KOPT-K1 (cell line): ENCODE data around the gene VWA8.

ENCODE experiments used
- H3K27ac ChIP-seq: fragments of 200-600 bp; sonication (generic); 2 replicates; pipeline ENCODE4 v1.5.1; 2016; ENCODE audit warnings: antibody characterized with exemption, mild to moderate bottlenecking, low read depth, low read length; ENCODE audit not compliant: poor library complexity, severe bottlenecking
- H3K36me3 ChIP-seq: fragments of 200-600 bp; sonication (generic); 2 replicates; pipeline ENCODE4 v1.5.1; 2017; ENCODE audit warnings: antibody characterized with exemption, mild to moderate bottlenecking, low read length, moderate library complexity; ENCODE audit not compliant: insufficient read depth
- H3K9me3 ChIP-seq: fragments of 200-600 bp; sonication (generic); 2 replicates; pipeline ENCODE4 v1.5.1; 2017; ENCODE audit warnings: antibody characterized with exemption, low read length, mild to moderate bottlenecking; ENCODE audit not compliant: insufficient read depth, poor library complexity, severe bottlenecking

Gene VWA8

DNA sequence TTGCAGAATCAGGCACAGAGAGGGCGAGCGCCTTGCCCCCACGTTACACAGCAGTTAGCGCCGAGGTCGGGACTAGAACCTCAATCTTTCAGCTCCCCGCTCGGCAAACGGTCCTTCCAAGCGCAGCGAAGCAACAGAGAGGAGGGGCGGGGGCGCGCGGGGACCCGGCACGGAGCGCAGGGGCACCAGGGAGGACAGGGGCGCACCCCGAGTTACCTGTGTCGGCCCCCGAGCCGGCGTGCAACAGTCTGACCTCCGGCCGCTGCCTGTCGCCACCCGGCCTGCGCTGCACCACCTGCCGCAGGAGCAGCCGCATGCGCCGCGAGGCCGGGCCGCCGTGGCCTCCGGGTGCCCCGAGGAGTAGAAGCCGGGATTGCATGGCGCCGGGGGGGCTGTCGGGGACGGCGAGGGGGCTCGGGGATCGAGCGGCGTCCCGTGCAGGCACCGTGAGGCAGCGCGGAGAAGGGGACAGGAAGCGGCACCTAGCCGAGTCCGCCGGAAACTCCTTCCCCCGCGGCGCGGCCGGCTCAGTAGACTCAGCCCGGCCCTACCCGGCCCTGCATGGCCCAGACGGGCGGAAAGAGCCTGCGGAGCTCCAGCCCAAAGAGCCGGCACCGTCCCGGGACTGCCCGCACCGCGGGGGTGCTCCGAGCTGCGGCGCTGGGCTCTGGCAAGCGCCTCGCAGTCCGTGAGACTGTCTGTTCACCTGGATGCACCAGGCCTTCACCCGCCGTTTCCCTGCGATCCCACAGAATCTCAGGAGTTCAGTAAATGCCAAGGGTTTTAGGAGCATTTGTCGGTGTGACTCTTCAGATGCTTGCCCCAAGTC lies at the start of gene VWA8:
VWA8 (minus strand) TSS at position 473 of the 829 bp plus-strand sequence; CDS start at position 379, 94 bp downstream.
- no peaks in the 10 kb centered on the region for H3K36me3 ChIP-seq
- H3K27ac ChIP-seq, result peak within 1 kb of the TSS; percentile 65
- H3K9me3 ChIP-seq, result no peaks in the 10 kb centered on the region

DNA sequence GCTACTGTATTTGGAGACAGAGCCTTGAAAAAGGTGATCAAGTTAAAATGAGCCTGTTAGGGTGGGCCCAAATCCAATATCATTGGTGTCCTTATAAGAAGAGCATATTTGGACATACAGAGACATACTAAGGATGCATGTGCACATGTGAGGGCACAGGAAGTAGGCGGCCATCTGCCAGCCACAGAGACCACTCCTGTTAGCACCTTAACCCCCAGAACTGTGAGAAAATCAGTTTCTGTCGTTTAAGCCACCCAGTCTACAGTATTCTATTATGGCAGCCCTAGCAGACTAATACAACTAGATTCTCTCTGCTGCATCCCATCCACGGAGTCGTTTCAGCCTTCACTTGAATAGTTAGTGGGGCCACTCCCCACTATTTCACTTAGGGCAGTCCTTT lies 48.1 kb upstream of the VWA8 start:
- Histone ChIP-seq H3K36me3 (no peaks in the 10 kb centered on the region), H3K9me3 (no peaks in the 10 kb centered on the region), H3K27ac (no peak overlapping the region)

DNA sequence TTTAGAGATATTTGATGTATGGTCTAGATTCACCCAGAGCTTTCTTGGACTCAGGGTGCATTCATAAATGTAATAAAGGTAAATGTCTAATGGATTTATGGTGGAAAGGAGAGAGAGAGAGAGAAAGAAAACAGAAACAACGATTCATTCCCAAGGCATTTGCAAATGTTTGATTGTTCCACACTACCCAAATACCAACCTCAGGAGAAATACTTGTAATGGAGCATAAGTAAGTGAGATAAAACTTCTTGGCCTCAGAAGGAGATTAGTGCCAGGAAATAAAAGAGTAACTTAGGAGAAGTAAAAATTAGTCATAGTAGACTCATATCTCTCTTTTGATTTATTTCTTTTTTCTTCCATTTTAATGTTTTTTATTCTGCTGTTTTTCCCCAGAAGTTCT lies 46.9 kb upstream of the VWA8 start:
- H3K27ac ChIP-seq, result no peak overlapping the region

DNA sequence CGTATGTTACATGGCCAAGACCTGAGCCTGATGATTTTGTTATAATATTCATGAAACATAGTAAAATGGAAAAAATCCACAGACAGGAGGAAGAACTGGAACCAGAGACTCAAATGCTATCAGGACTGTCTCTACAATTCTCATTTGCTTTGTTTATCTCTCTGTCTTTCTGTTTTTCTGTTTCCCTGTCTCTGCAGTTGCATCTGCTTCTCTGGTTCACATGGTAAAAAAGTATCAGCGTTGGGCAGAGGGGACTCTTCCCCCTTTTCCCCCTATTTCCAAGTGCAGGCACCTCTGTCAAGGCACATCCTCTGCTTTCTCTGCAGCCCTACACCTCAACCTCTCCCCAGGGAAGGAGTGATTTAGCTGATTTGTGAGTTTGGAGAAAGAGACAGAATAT lies 41.2 kb upstream of the VWA8 start:
- H3K27ac ChIP-seq, result no peak overlapping the region
- no peaks in the 10 kb centered on the region for H3K9me3 ChIP-seq
- no peaks in the 10 kb centered on the region for H3K36me3 ChIP-seq

More for the DNA sequence above, 46.9 kb upstream of the VWA8 start:
- no peaks in the 10 kb centered on the region for H3K9me3 ChIP-seq
- H3K36me3 ChIP-seq, result no peaks in the 10 kb centered on the region

DNA sequence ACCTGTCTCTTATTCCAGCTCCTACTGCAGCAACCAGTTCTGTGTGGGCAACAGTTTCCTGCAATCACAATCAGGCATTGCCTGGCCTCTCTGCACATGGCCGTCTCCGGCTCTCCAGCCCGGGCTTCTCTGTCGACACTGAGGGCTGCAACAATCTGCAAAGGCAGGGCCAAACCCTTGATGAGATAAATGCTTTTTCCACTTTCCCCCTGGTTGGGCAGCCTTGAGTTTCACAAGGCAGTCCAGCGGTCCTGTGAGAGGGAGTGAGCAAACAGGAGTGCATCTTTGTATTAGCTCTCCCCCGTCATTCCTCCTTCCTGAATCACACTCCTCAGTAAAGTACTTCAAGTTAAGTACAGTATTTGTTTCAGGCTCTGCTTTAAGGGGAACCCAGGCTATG lies 40.7 kb upstream of the VWA8 start:
- Histone ChIP-seq H3K9me3 (no peaks in the 10 kb centered on the region), H3K36me3 (no peaks in the 10 kb centered on the region), H3K27ac (no peak overlapping the region)

DNA sequence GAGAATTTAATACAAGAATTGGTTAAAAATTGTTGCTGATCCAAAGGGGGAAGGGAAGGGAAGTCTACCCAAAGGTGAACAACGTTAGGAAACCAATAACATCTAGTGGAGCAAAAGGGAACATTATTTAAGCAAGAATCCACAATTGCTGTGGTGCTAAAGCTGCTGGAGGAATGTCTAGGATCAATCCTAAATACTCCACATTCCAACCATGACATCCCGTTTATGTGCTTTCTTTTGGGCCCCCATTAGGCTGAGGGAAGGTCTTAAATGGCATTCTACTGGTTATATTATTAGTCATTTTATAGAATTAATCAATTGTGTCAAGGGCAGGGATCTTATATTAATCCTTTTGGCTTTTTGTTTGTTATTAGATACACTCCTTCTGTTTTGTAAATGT lies 39.9 kb upstream of the VWA8 start:
- Histone ChIP-seq H3K27ac (no peak overlapping the region), H3K9me3 (no peaks in the 10 kb centered on the region), H3K36me3 (no peaks in the 10 kb centered on the region)

DNA sequence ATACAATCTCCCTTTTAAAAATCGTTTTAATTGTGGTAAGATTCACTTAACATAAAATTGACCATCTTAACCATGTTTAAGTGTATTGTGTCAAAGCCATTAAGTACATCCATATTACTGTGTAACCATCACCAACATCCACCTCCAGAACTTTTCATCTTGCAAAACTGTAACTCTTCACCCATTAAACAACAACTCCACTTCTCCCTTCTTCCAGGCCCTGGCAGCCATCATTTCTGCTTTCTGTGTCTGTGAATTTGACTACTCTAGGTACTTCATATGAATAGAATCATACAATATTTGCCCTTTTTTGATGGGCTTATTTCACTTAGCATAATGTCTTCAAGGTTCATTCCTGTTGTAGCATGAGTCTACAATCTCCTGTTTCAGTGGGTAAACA lies 36.5 kb upstream of the VWA8 start:
- Histone ChIP-seq H3K36me3 (no peaks in the 10 kb centered on the region), H3K27ac (no peak overlapping the region)

DNA sequence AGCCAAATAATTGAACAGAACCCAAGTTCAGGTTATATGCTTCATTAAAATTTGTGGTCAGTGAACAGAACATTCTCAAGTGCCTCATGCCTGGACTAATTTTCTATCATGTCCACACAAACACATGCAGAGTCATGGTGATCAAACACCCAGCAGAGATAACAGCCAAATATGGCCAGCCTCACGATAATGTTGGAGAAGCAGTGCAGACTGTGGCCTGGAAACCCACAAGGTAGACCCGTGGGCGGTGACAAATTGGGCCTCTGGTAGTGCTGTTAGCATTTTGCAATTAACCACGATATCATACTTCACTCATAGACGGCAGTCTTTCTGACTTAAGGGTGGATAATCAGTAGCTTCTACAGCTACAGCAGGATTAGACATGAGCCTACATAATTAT lies 35.0 kb upstream of the VWA8 start:
- Histone ChIP-seq H3K9me3 (no peaks in the 10 kb centered on the region), H3K27ac (no peak overlapping the region), H3K36me3 (no peaks in the 10 kb centered on the region)

More for the DNA sequence above, 36.5 kb upstream of the VWA8 start:
- H3K9me3 ChIP-seq, result no peaks in the 10 kb centered on the region

DNA sequence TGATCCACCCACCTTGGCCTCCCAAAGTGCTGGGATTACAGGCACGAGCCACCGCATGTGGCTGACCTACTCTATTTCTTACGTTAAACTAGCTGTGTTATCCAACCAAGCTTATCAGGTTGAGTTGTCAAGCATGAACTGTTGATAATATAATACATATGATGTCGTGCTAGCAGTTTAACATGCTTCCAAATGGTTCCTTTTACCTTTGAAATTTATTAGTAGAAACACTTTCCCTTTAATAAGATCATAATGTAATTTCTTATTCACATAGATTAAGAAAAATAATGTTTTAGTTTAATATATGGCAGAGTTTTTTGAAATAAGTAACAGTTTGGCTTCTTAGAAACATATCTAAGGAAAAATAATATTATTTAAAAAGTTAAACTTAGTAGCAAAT lies 34.4 kb upstream of the VWA8 start:
- no peaks in the 10 kb centered on the region for H3K36me3 ChIP-seq
- H3K9me3 ChIP-seq, result no peaks in the 10 kb centered on the region
- H3K27ac ChIP-seq, result no peak overlapping the region

DNA sequence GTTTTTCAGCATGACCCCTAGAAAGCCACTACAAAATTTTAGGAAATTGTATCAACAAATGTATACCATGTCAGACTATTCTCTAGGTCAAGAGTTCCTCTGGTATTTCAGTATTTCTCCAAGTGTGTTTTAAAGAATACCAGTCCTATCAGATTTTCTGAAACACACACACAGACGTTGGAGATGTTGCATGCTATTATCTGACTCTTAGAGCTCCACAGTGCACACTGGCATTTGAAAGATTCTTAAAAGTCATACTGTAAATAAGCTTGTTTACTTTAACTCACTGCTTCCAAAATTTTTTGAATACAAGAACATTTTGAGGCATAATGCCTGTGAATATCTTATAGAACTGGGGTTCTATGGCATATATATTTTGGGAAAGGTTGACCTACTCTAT lies 33.8 kb upstream of the VWA8 start:
- Histone ChIP-seq H3K9me3 (no peaks in the 10 kb centered on the region), H3K27ac (no peak overlapping the region), H3K36me3 (no peaks in the 10 kb centered on the region)

DNA sequence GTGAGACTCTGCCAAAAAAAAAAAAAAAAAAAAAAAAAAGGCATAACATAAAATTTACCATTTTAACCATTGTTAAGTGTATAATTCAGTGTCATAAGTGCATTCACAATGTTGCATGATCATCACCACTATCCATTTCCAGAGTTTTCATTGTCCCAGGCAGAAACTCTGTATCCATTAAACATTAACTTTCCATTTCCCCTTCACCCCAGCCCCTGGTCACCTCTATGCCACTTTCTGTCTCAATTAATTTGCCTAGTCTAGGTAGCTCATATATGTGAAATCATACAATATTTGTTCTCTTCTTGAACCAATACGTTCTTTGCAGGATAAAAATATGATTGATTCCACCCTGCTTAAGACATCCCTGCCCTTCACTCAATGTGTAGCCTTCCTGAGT lies 31.0 kb upstream of the VWA8 start:
- Histone ChIP-seq H3K9me3 (no peaks in the 10 kb centered on the region), H3K27ac (no peak overlapping the region), H3K36me3 (no peaks in the 10 kb centered on the region)

DNA sequence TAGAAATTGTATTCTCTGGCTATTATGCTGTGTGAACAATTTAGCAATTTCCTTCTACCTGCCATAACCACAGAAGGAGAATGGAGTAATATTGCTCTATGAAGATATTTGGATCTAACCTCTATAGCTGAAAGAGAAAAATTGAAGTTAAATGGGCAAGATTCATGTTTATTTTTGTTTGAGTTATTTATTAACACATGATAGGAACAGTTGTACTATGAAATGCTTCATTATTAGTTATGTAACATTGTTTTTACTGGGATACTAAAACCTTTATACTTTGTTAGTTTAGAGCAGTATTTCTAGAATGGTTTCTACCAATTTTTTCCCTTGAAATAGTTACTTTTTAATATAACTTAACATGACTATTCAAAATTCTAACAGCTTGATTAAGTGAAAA lies 27.3 kb upstream of the VWA8 start:
- Histone ChIP-seq H3K9me3 (no peaks in the 10 kb centered on the region), H3K36me3 (no peaks in the 10 kb centered on the region), H3K27ac (no peak overlapping the region)

DNA sequence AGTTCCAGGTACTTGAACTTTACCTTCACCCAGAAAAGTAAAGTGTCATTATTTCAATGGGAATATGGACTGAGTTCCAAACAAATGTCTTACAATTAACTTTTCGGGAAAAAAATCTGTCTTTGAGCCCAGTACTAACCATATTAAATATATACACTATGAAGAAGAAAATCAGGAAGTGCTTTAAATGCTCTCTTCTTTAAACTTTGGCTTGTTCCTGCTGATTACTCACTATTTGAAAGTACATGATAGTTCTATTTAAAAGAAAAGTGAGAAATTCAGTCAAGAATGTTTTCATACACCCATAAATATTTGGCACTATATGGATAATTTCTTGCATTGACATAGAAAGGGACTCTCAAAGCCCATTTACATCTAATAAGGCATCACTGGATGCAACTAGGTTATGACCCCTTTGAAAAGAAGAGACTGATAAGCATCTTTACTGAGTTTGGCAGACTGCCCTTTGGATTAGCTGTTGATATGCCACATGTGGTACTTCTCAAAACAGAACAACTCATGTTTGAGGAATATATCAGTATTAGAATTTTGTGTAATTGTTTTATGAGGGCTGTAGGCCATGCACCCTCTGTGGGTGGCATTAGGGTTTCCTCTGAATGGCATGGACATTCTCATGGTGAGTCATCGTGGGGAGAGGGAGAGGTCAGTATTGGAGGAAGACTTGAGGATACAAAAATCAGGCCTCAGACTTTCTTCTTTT lies 25.0 kb upstream of the VWA8 start:
- Histone ChIP-seq H3K36me3 (no peaks in the 10 kb centered on the region), H3K9me3 (no peaks in the 10 kb centered on the region), H3K27ac (no peak overlapping the region)

DNA sequence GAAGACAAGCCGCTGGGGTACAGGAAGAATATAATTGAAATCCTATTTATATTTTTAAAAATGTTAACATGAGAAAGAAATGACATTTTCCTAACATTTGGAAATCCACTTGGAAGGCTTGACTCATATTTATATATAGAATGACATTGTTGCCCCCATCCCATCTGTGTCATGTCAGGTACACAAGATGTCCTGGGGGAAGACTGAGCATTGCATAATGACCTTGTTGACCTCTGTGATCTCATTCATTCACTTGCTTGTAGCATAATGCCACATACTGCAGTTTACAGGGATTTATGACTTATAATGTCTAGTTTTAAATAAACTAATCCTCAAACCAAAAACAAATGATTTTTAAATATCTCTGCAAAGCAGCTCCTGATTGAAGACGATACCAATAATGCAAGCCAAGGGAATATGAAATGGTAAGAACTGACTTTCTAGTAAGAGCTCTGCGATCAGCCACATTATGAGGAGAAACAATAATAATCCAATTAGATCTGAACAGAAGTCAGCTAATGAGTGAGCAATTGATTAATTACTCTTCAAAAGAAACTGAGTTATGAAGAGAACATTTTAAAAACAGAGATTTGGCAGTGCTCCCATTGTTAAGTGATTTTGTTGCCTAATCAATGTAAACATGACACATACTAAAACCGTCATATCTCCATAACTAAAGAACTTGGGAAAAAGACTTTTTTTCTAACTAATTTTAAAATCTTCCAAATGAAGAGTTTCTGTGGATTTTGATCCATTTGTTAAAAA lies 21.2 kb upstream of the VWA8 start:
- no peaks in the 10 kb centered on the region for H3K36me3 ChIP-seq
- no peak overlapping the region for H3K27ac ChIP-seq

DNA sequence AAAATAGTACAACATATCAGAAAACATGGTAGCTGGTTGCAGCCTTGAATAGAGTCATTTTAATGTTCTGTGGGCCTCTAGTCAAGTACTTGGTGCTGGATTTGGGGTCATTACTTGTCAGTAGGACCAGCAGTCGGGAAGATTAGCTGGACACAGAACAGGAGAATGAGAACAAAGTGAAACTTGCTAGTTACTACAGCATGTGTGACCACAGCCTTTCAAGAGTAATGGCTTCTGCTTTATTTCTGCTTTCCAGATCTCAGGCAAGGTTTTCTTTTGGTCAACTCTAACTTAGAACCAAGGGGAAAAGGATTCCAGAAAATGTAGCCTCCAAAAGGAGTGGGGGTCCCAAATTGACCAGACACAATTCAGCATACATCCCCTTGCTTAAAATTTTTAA lies 17.1 kb upstream of the VWA8 start:
- Histone ChIP-seq H3K36me3 (no peaks in the 10 kb centered on the region), H3K9me3 (no peaks in the 10 kb centered on the region), H3K27ac (no peak overlapping the region)

More for the DNA sequence above, 21.2 kb upstream of the VWA8 start:
- H3K9me3 ChIP-seq, result no peaks in the 10 kb centered on the region
